ENCODE results near the gene MGAT3. TPM values are rescaled to one million over a fixed set of nuclear protein-coding genes. Genes with fewer than 3 reads are reported as not detected.
A peak's percentile ranks its signal among the peaks of the same experiment; 100 is the strongest.
"Not testable (repeated sequence)": the region's sequence is repeated elsewhere in the genome, so short reads cannot be mapped to it uniquely, and the experiment has no call there.

MGAT3 gene
- total RNA-seq, 4 donors from 2014 or later: 0.55 to 1.0 (median 0.59) TPM

GRCh38 chr22:39519681-39520225 lies 62.9 kb downstream of the MGAT3 start:
- peak; percentile 77 to 86 for ATAC-seq
- Histone ChIP-seq H3K27ac (peak overlapping the region; percentile 95 to 100 (median 100)), H3K4me3 (peak overlapping the region; percentile 88 to 100 (median 99)), H3K4me1 (peaks cover 47% of the 10 kb centered on the region in 2 donors), H3K27me3 (no peaks in the 10 kb centered on the region), H3K36me3 (peaks cover 0 to 42% of the 10 kb centered on the region in 2 donors), H3K9me3 (no peaks in the 10 kb centered on the region)
- DNase-seq: peak; percentile 97 to 99
- TF ChIP-seq CTCF (IDR thresholded peaks at IDR 0.05 in 4 of 5, conservative IDR thresholded peaks at IDR 0.05 in 1 of 5): peak; percentile 14 to 54 (median 40)
- peak in 1 of 2 donors; percentile 65 for TF ChIP-seq POLR2A (IDR thresholded peaks at IDR 0.05)
- in situ Hi-C loops (cut with MboI; ENCODE audit: low sequenced_read_pairs in 4 of 4) (loop anchor here in 2 of 4 donors (10.0 to 25.0 kb wide), 3 partner anchors 115 to 357 kb away; partner anchors contain the start of genes CBX7 (in 2 of the 2) and RPL3 (in 1 of the 2)), intact Hi-C loops (cut with DNase I; ENCODE audit: low total_unique reads) (loop anchor here (1.0 to 10.0 kb wide), 9 partner anchors 13 to 1915 kb away; partner anchors contain the start of genes GGA1, MIEF1, MRTFA and RPS19BP1)

GRCh38 chr22:39520226-39521105 lies 63.7 kb downstream of the MGAT3 start, which contains the start of gene ATF4:
Gene ATF4, plus strand, starts transcription at chr22:39520562. Its CDS starts 884 bp downstream, at chr22:39521446.
- H3K36me3 ChIP-seq: peaks cover 0 to 35% of the 10 kb centered on the region in 2 donors
- H3K27me3 ChIP-seq: no peaks in the 10 kb centered on the region
- peak in 1 of 2 donors; percentile 80 for DNase-seq
- peak within 1 kb of the TSS; percentile 95 to 100 (median 100) for H3K27ac ChIP-seq
- H3K4me1 ChIP-seq: peaks cover 51 to 55% of the 10 kb centered on the region in 2 donors
- peak; percentile 98 for TF ChIP-seq POLR2A (IDR thresholded peaks at IDR 0.05)
- TF ChIP-seq CTCF (IDR thresholded peaks at IDR 0.05 in 4 of 5, conservative IDR thresholded peaks at IDR 0.05 in 1 of 5): peak in 2 of 5 experiments; percentile 13 to 33
- ATAC-seq: peak; percentile 35 to 39
- peak within 1 kb of the TSS; percentile 88 to 100 (median 99) for H3K4me3 ChIP-seq
- intact Hi-C loops (cut with DNase I; ENCODE audit: low total_unique reads) (loop anchor here (1.0 to 10.0 kb wide), 7 partner anchors 12 to 1916 kb away; partner anchors contain the start of genes GGA1, MIEF1, MRTFA and RPS19BP1), in situ Hi-C loops (cut with MboI; ENCODE audit: low sequenced_read_pairs in 4 of 4) (loop anchor here in 2 of 4 donors (25.0 kb wide), 2 partner anchors 208 to 358 kb away; partner anchors contain the start of genes CBX7 (in 2 of the 2) and RPL3 (in 1 of the 2))
- H3K9me3 ChIP-seq: no peaks in the 10 kb centered on the region

GRCh38 chr22:39521106-39521885 lies 64.5 kb downstream of the MGAT3 start:
- in situ Hi-C loops (cut with MboI; ENCODE audit: low sequenced_read_pairs in 4 of 4): loop anchor here in 2 of 4 donors (25.0 kb wide), 2 partner anchors 209 to 359 kb away; partner anchors contain the start of genes CBX7 (in 2 of the 2) and RPL3 (in 1 of the 2)
- Histone ChIP-seq H3K4me1 (peaks cover 56 to 60% of the 10 kb centered on the region in 2 donors), H3K27ac (peak overlapping the region; percentile 95 to 100 (median 100)), H3K4me3 (peak overlapping the region; percentile 88 to 100 (median 99)), H3K36me3 (peaks cover 0 to 33% of the 10 kb centered on the region in 2 donors)
- not testable (repeated sequence) for H3K27me3 ChIP-seq, H3K9me3 ChIP-seq
- DNase-seq: peak; percentile 79 to 87
- intact Hi-C loops (cut with DNase I; ENCODE audit: low total_unique reads): loop anchor here (2.0 to 10.0 kb wide), 5 partner anchors 200 to 1916 kb away; partner anchors contain the start of genes GGA1, MRTFA and SUN2
- ATAC-seq: peak; percentile 45 to 63

- ATAC-seq, H3K27me3 ChIP-seq, H3K9me3 ChIP-seq, DNase-seq: not testable (repeated sequence)
- in situ Hi-C loops (cut with MboI; ENCODE audit: low sequenced_read_pairs in 4 of 4): loop anchor here in 2 of 4 donors (25.0 kb wide), 2 partner anchors 210 to 360 kb away; partner anchors contain the start of genes CBX7 (in 2 of the 2) and RPL3 (in 1 of the 2)
- Histone ChIP-seq H3K27ac (peak overlapping the region; percentile 95 to 100 (median 100)), H3K4me3 (peak overlapping the region; percentile 88 to 100 (median 99)), H3K36me3 (peaks cover 0 to 33% of the 10 kb centered on the region in 2 donors), H3K4me1 (peaks cover 56 to 60% of the 10 kb centered on the region in 2 donors)
- intact Hi-C loops (cut with DNase I; ENCODE audit: low total_unique reads): loop anchor here (10.0 kb wide), 4 partner anchors 753 to 1917 kb away; partner anchors contain the start of genes GGA1, MRTFA and SUN2
These were observed 65.3 kb downstream of the MGAT3 start for GRCh38 chr22:39522091-39522490.

Measured in gastrocnemius medialis (tissue), 4 donors.